PC-3 (cell line): Measurements from ENCODE around the gene RAB12. TPM values are rescaled to one million over a fixed set of nuclear protein-coding genes. Genes with fewer than 3 reads are reported as not detected.

Experiments
- ATAC-seq: fragments of 200-7000 bp; cut with Tn5 transposase; 2 replicates; pipeline ENCODE4 v1.9.1; 2020; ENCODE audit warnings: mild to moderate bottlenecking, moderate library complexity
- BruUV-seq: library from RNA; stranded (reverse); fragments of 400-500 nt; replicated peaks from 2 replicates; lab custom pipeline; 2021; lab: Mats Ljungman, UMichigan
- CTCF ChIA-PET: fragments of 300-600 bp; sonication (Branson Sonifier 250); formaldehyde crosslinking; loops from one replicate; lab custom pipeline; 2022; ENCODE audit warnings: antibody characterized with exemption; lab: Charles Lee
- POLR2A ChIA-PET: fragments of 300-600 bp; sonication (Branson Sonifier 250); formaldehyde crosslinking; loops from one replicate; lab custom pipeline; 2022; ENCODE audit warnings: antibody characterized with exemption; ENCODE audit not compliant: unreplicated experiment; lab: Charles Lee
- DNase-seq: peaks from one replicate; pipeline ENCODE4 v3.0.0-alpha.2; 2015
- H2AFZ ChIP-seq: fragments of 300-600 bp; sonication (generic); 2 replicates; pipeline ENCODE4 v1.6.0; 2016; ENCODE audit warnings: antibody characterized with exemption, low read length
- H3F3A ChIP-seq: fragments of 300-600 bp; sonication (generic); one replicate; pipeline ENCODE4 v1.6.0; 2017; ENCODE audit warnings: antibody characterized with exemption, low read length, control low read depth, mild to moderate bottlenecking; ENCODE audit not compliant: unreplicated experiment
- H3K27ac ChIP-seq: fragments of 300-600 bp; sonication (generic); 2 replicates; pipeline ENCODE4 v1.5.1; 2016; ENCODE audit warnings: mild to moderate bottlenecking, low read length
- H3K27me3 ChIP-seq: fragments of 300-600 bp; sonication (generic); 2 replicates; pipeline ENCODE4 v1.6.1; 2016; ENCODE audit warnings: low read length, mixed read lengths
- H3K36me3 ChIP-seq: fragments of 300-600 bp; sonication (generic); 2 replicates; pipeline ENCODE4 v1.6.1; 2016; ENCODE audit warnings: low read depth, mixed run types, low read length, mixed read lengths
- H3K4me1 ChIP-seq: fragments of 300-600 bp; sonication (generic); 2 replicates; pipeline ENCODE4 v1.5.1; 2016; ENCODE audit warnings: low read length; ENCODE audit not compliant: insufficient read depth
- H3K4me2 ChIP-seq: fragments of 300-600 bp; sonication (generic); 2 replicates; pipeline ENCODE4 v1.6.0; 2016; ENCODE audit warnings: low read length
- H3K4me3 ChIP-seq: fragments of 300-600 bp; sonication (generic); 2 replicates; pipeline ENCODE4 v1.5.1; 2016; ENCODE audit warnings: mild to moderate bottlenecking, low read length, mixed read lengths
- H3K79me2 ChIP-seq: fragments of 300-600 bp; sonication (generic); 2 replicates; pipeline ENCODE4 v1.6.1; 2017; ENCODE audit warnings: low read length, mixed read lengths
- H3K9ac ChIP-seq: fragments of 300-600 bp; sonication (generic); 2 replicates; pipeline ENCODE4 v1.6.0; 2016; ENCODE audit warnings: mild to moderate bottlenecking, low read length
- H3K9me2 ChIP-seq: fragments of 300-600 bp; sonication (generic); replicated peaks from 2 replicates; pipeline ENCODE4 v1.6.1; 2016; ENCODE audit warnings: mixed run types, low read length, mixed read lengths
- H3K9me3 ChIP-seq: fragments of 300-600 bp; sonication (generic); 2 replicates; pipeline ENCODE4 v1.6.1; 2016; ENCODE audit warnings: low read length, mixed read lengths
- H4K20me1 ChIP-seq: fragments of 300-600 bp; sonication (generic); 2 replicates; pipeline ENCODE4 v1.6.1; 2016; ENCODE audit warnings: low read length, mixed read lengths
- CTCF ChIP-seq: fragments of 300-600 bp; sonication (generic); conservative IDR thresholded peaks from 2 replicates; pipeline ENCODE4 v1.5.1; 2017; ENCODE audit warnings: antibody characterized with exemption, low read depth, mild to moderate bottlenecking, low read length
- EZH2 ChIP-seq: fragments of 300-600 bp; sonication (generic); IDR thresholded peaks from one replicate; pipeline ENCODE4 v1.6.1; 2017; ENCODE audit warnings: antibody characterized with exemption, mild to moderate bottlenecking, low read length; ENCODE audit not compliant: unreplicated experiment
- EZH2phosphoT487 ChIP-seq: fragments of 300-600 bp; sonication (generic); IDR thresholded peaks from 2 replicates; pipeline ENCODE4 v1.6.1; 2018; ENCODE audit warnings: mild to moderate bottlenecking, antibody characterized with exemption, low read length, borderline replicate concordance
- intact Hi-C: fragments of 100-400 bp; cut with micrococcal nuclease; formaldehyde crosslinking; loops from 2 replicates; pipeline ENCODE4 v1.9.0; 2023
- total RNA-seq: library from RNA; depleted of rRNA; stranded (reverse); fragments of >200 nt; gene quantifications from 2 replicates; pipeline ENCODE4 v1.2.3, GENCODE V29; 2014

Gene RAB12
- total RNA-seq, 1 experiment from 2014 or later: 50.9 TPM

GRCh38 chr18:8673256-8674209 is 64.3 kb downstream of the RAB12 start:
- Histone ChIP-seq H3K79me2 (no peaks in the 10 kb centered on the region), H3K36me3 (no peaks in the 10 kb centered on the region), H3K9me3 (no peaks in the 10 kb centered on the region), H3K4me3 (no peak overlapping the region), H3F3A (no peaks in the 10 kb centered on the region), H3K9ac (no peak overlapping the region), H3K9me2 (no peaks in the 10 kb centered on the region), H3K27me3 (no peaks in the 10 kb centered on the region), H2AFZ (0 out of 2 replicates have a peak overlapping the region, but pooled peaks have one; percentile 3), H3K4me1 (peaks cover 29% of the 10 kb centered on the region), H3K4me2 (peak overlapping the region; percentile 25), H3K27ac (0 out of 2 replicates have a peak overlapping the region, but pooled peaks have one; percentile 0), H4K20me1 (no peaks in the 10 kb centered on the region)
- TF ChIP-seq CTCF: no peak
- no peak for TF ChIP-seq EZH2phosphoT487
- no peak for TF ChIP-seq EZH2
- CTCF ChIA-PET: interaction anchor here (0.6 kb wide), 1 partner anchor 33 kb away, joined by 3 read pairs; no protein-coding TSS in a partner anchor
- ATAC-seq (peak; percentile 88), DNase-seq (peak; percentile 81)
- POLR2A ChIA-PET: no interaction called here
- BruUV-seq: no TSS peak
- intact Hi-C loops: no loop called here

- ChIA-PET POLR2A (no interaction called here), CTCF (no interaction called here)
- no peaks in the 10 kb centered on the region for H3K79me2 ChIP-seq
- no peak overlapping the region for H3K4me2 ChIP-seq
- no peak for DNase-seq
- H3K27ac ChIP-seq: no peak overlapping the region
- H2AFZ ChIP-seq: no peak overlapping the region
- H3K27me3 ChIP-seq: no peaks in the 10 kb centered on the region
- ATAC-seq: no peak
- intact Hi-C loops: no loop called here
- H3K9me2 ChIP-seq: no peaks in the 10 kb centered on the region
- BruUV-seq: no TSS peak
- TF ChIP-seq CTCF: no peak
- no peaks in the 10 kb centered on the region for H4K20me1 ChIP-seq
- no peaks in the 10 kb centered on the region for H3K36me3 ChIP-seq
- no peaks in the 10 kb centered on the region for H3K9me3 ChIP-seq
- peaks cover 18% of the 10 kb centered on the region for H3K4me1 ChIP-seq
- H3K9ac ChIP-seq: no peak overlapping the region
- H3F3A ChIP-seq: no peaks in the 10 kb centered on the region
- H3K4me3 ChIP-seq: no peak overlapping the region
Observed at GRCh38 chr18:8675057-8675456, 65.8 kb downstream of the RAB12 start.

DNA sequence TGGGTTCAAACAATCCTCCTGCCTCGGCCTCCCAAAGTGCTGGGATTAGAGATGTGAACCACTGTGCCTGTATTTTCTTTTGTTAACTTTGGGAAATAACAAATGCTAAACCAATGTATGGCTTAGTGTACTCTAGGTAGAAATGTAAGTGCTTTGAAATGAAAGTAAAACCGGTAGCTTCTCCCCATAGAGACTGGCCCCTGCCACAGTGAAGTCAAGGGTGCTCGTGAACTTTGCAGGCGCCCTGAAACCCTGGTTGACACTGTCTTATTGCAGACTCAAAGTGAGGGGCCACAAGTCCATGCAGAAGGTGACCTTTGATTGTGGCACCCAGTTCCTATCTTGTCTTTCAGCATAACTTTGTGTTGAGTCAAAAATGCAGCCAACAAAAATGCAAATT is 72.0 kb downstream of the RAB12 start:
- no peaks in the 10 kb centered on the region for H3K9me2 ChIP-seq
- H3K36me3 ChIP-seq: no peaks in the 10 kb centered on the region
- ChIA-PET POLR2A (no interaction called here), CTCF (no interaction called here)
- H3F3A ChIP-seq: no peaks in the 10 kb centered on the region
- H4K20me1 ChIP-seq: no peaks in the 10 kb centered on the region
- DNase-seq (no peak), ATAC-seq (no peak)
- no peaks in the 10 kb centered on the region for H3K79me2 ChIP-seq
- TF ChIP-seq CTCF (no peak), EZH2 (no peak), EZH2phosphoT487 (no peak)
- no peak overlapping the region for H3K4me2 ChIP-seq
- no peak overlapping the region for H3K27ac ChIP-seq
- no peak overlapping the region for H2AFZ ChIP-seq
- H3K9ac ChIP-seq: no peak overlapping the region
- H3K4me1 ChIP-seq: 0 out of 2 replicates have a peak, but pooled peaks cover 5% of the 10 kb centered on the region
- H3K27me3 ChIP-seq: no peaks in the 10 kb centered on the region
- intact Hi-C loops: no loop called here
- no TSS peak for BruUV-seq
- H3K4me3 ChIP-seq: no peak overlapping the region
- no peaks in the 10 kb centered on the region for H3K9me3 ChIP-seq
